HG03558 (cell line): Measurements from ENCODE around the gene RASSF1.

Experiments used
- ATAC-seq: cut with Tn5 transposase; IDR thresholded peaks from one replicate; pipeline ENCODE4 v1.9.1; 2021; ENCODE audit warnings: moderate number of reproducible peaks; ENCODE audit not compliant: unreplicated experiment; ENCODE audit errors: extremely low read depth

The RASSF1 gene

DNA sequence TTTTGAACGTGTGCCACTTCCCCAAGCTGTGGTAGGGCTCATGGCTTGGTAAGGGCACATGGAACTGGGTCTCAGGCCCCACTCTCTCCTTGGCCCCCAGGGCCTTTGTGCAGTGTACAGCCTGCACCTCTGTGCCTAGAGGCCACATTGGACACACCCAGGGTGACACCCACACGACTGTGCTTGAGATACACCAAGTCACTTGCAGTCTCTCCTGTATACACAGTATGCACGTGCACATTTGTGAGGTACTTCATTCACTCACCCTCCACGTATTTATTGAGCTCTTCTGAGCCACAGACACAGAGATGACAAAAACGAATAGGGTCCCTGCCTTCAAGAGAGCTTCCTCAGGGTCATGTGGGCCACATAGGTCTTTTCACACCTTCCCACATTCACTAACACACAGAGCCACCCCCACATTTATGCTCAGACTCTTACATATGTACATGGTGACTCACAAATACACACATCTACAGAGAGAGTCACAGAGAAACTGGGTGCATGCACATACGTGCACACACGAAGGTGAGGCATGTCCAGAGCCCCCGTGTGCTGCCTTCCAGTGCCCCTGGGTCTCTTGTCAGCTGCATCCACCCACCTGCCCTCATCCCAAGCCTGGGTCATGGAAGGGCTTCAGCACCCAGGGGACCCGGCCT lies 28.5 kb upstream of the RASSF1 start:
- ATAC-seq: no peak

DNA sequence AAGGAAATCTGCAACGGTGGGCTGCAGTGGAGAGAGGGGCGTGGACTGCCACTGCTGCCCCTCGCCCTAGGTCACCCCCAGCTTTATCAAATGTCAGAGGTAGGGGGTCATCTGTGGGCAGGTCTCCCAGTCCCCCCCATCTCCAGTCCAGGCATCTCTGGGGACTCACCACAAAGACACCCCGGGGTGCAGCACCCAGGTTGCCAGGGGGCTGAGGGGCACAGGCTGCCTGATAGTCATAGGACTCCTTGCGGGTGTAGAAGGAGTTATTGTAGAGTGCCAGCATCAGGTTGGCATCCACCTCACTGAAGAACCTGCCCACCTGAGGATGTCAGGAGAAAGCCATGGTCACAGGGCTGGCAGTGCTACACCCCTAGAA lies 25.2 kb upstream of the RASSF1 start:
- no peak for ATAC-seq

DNA sequence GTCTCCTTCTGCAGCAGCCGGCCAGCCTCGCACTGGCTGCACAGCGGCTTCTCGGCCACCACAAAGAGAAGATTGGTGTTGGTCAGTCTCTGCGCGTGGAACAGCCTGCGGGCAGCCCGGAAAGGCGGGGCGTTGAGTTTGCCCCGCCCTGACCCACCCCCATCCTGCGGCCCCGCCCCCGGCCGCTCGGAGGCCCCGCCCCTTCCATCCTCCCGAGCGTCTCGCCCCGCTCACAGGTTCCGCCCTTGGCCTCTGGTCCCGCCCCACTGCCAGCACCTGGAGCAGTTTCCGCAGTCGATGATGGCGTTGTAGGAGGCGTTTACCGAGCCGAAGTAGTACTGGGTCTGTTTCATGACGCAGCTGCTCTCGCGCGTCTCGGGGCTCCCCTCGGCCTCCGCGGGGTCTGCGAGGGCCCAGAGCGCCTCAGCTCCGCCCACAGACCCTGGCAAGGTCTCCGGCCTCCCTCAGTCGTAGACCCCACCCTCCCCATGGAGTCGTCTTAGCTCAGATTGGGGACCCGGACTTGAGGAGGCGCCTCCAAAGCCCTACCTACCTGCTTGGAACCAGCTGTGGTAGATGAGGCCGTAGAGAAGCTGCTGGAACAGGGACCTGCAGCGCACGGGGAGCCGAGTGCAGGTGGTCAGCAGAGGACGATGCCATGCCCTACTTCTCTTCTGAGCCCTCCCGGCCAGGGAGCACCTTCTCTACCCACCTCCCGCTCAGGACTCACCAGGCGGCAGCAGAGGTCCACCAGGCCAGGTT lies 24.6 kb upstream of the RASSF1 start:
- ATAC-seq: peak; percentile 54

DNA sequence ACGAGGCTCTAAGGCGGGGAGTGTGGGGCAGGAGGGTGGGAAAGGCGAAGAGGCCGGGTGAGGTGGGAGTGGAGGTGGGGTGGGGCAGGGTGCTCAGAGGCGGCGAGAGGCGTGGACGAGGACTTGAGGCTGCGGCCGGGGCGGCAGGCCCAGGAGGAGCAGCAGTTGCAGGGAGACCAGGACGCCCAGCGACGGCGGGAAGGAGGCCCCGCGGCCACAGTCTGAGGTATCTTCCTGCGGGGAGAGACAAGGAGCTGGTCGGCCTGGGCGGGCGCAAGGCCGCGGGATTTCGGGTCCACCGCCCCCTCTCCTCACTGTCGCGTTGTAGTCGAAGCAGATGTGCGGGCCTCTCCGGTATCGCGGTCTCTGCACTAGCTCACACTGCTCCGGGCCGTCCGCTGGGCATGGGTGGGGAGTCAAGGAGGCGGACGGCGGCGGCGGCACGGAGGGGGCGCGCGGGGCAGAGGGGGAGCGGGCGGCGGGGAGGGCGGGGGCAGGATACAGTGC lies 24.0 kb upstream of the RASSF1 start:
- no peak for ATAC-seq

DNA sequence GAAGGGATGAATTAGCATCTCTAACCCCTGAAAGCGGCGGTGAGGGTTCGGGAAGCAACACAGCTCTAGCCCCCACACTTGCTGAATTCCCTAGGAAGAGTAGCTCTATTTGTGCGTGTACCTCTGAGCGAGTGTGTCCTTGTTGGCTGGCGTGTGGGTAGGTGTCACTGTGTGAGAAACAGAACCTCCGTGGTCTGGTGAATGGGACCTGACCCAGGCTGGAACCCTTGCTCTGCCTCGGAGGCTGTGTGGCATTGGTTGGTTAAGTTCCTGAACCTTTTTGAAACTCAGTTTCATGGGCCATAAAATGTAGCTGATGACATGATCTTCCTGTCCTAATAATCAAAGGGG lies 19.1 kb upstream of the RASSF1 start:
- no peak for ATAC-seq

DNA sequence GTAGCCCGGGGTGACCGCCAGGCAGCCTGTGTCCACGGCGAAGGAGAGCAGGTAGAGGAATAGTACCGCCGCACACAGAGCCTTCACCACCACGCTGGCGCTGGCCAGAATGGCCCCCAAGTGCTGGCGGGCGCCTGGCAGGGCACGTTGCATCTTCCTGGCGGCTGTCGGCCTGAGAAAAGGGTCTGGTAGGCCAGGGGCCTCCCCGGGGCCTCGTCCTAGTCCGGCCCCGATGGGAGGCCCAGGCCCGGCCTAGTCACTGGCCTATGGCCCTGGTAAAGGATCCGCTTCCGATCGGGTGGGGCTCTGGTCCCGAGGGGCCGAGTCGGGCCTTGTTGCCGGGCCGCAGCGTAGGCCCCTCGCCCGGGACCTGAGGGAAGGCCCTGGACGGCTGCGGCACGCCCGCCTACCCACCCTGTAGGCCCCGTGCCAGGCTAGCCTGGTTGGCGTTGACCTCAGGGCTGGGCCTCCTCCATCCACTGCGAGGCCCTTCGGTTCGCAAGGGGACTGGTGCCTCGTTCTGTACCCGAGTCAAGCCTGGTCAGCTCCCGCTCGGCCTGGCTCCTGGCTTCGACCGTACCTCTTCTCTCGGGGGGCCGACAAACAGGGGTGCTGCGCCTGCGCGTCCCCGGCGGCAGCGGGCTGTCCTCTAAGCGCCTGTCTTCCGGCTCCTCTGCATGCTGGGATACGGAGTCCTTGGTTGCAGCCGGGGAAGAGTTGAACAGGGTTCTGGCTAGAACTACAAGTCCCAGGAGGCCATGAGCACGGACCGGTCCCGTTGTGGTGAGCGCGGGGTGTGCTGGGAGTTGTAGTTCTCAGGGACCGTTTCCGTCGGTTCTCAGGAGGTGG lies 18.5 kb upstream of the RASSF1 start, which contains the start of gene TMEM115:
Gene TMEM115, minus strand, starts transcription at position 611 of the 849 bp plus-strand sequence. Its CDS starts 458 bp downstream, at position 153.
- peak; percentile 90 for ATAC-seq

DNA sequence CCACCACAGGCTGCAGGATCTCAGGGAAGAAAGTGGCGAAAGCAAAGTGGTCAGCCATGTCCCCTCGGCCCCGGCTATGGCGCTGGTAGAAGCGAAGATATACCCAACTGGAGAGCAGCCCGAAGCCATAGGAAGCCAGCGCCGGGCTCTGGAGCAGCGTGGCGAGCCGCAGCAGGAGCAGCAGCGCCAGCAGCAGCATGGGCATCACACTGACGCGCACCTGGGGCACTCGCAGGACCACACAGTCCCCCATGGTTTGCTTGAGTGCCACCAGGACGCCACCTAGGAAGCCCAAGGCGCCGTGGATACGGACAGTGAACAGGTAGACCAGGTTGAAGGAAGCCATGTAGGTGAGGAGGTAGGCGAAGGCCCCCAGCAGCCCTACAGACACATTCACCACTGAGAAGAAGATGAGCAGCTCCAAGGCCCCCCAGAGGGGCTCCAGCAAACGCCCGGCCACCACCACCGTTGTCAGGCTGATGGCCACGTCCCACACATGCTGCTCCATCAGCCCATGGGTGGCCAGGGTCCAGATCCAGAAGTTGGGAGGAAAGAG lies 17.8 kb upstream of the RASSF1 start:
- ATAC-seq: no peak

DNA sequence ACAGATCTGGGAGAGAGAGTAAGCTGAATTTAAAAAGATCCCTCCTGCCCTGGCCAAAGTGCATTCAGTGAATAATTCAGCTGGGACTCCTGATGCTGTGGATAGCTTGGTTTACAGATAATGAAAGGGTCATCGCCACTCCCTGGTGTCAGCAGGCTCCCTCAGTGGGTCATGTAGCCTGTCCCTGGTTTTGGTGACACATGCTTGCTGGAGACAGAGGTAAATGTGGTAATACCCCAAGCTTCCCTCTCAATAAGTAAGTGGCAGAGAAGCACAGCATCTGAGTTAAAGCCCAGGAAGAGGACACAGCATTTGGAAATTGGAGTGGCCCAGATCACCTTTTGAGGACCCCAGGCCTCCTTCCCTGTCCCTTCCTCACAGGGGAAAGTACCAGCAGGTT lies 16.8 kb upstream of the RASSF1 start:
- no peak for ATAC-seq

DNA sequence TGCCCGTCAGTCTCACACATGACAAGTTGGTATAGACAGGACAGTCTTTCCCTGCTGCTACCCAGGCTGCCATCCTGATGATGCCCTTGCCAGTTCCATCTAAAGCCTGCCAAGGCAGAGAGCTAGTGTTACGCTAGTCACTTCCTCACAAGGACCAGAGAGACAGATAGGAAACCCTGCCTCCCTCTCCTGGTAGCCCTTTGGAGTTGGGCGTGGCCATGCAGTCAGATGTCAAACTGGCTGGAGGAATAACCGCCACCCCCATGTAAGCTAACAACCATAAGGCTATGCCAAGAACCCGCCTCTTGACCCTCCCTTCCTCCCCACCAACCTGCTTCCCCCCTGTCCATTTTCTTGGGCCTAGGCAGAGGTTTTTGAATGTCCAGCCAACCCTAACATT lies 15.9 kb upstream of the RASSF1 start:
- ATAC-seq: no peak

DNA sequence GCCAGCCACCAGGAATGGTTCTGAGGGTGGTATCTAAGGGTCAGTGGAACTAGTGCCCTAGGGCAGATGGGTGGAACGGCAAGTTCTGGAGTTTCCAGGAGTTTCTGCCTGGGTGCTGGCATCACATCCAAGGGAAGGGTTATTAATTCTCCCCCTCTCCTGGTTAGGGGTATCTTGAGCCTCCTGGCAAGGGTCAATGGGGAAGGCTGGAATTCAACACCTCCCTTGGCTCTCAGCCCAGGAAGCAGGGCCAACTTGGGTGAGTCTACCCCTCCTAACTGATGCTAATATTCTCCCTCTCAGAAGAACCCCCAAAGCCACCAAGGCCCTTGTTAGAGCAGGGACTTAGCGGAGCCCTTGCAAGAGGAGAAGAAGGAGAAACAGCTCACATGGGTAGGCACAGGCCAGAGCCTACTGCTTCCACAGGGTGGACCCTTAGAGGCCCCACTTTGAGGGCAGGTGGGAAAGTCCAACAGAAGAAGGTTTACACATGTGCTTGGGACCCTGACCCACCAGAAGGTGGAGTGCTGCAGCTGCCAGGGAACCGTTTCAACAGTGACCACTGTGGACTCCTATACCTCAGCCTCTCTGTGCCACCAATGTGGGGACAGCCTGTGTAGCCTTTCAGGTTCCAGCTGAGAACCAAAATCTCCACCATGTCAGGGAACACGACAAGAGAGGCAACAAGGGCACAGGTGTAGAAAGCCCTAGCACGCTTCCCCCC lies 15.4 kb upstream of the RASSF1 start:
- no peak for ATAC-seq

DNA sequence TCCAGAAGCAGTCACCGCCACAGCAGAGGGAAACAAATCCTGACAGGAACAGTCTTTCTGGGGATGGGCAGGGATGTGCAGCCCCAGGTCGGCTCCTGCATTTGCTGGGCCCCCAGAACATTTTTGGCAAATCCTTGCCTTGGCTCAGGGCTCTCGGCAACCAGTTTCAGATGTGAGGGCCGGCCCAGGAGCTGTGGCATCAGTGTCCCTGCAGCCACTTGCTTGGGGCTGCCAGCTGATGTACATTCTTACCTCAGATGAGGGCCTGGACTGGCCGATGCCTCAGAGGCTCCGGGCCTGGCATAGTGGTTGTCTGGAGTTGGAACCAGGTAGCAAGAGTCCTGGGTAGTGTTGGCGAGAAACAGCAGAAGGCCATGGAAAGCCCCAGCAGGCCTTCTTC lies 14.2 kb upstream of the RASSF1 start:
- ATAC-seq: no peak

DNA sequence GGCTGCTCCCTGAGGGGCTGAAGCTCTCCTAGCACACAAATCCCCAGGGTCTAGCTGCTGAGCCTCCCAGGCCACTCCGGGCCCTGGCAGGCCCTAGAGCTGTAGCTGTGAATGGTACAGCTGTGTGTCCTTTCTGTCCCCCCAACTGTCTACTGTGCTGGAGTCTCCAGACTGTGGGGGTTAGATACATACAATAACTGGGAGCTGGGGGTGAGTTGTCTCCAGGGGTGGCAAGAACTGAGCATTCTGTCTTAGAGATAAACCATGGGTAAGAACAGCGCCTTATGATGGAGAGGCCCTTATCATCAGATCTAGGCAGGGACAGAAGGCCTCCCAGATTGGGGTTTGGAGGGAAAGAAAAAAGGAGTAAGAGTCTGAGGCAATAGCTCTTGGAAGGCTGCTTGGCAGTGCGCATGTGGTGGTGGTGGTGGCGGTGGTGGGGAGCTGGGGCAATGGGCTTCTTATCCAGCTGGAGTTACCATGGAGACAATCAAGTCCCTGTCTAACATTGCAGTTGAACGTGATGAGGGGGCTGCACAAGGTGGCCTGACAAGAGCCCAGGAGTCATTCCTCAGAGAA lies 13.6 kb upstream of the RASSF1 start:
- no peak for ATAC-seq

DNA sequence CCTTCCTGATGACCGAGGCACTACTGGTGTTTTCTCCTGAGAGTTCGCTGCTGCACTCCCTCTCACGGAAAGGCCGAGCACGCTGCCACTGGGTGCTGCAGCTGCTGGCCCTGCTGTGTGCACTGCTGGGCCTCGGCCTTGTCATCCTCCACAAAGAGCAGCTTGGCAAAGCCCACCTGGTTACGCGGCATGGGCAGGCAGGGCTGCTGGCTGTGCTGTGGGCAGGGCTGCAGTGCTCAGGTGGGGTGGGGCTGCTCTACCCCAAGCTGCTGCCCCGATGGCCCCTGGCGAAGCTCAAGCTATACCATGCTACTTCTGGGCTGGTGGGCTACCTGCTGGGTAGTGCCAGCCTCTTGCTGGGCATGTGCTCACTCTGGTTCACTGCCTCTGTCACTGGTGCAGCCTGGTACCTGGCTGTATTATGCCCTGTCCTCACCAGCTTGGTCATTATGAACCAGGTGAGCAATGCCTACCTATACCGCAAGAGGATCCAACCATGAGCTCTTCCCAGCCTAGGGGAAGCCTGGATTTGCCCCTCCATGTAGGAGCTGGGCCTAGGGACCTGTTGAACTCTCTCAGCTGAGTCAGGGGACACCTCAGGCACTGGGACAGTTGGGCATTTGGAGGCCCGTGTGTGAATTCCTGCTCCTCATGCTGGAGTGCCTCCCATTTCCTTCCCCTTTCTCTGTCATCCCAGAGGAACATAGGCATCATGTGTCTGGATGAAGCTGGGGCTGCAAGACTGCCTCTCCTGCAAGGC lies 12.8 kb upstream of the RASSF1 start:
- ATAC-seq: no peak

DNA sequence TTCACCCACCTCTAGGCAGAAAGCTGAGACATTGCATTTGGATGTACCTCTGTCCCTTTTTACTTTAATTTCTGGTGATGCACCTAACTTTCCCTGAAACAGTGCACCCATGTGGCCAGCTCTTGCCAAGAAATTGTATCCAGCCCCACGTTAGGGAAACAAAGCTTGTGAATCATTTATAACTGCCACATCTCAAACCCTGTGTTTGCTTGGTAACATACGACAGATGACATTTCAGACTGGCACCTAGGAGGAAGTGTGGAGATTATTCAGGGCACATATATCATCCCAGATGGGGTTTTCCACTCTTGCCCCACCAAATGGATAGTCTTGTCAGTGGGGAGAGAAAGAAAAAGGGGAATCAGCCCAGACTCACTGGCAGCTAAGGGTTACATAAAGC lies 12.1 kb upstream of the RASSF1 start:
- no peak for ATAC-seq

DNA sequence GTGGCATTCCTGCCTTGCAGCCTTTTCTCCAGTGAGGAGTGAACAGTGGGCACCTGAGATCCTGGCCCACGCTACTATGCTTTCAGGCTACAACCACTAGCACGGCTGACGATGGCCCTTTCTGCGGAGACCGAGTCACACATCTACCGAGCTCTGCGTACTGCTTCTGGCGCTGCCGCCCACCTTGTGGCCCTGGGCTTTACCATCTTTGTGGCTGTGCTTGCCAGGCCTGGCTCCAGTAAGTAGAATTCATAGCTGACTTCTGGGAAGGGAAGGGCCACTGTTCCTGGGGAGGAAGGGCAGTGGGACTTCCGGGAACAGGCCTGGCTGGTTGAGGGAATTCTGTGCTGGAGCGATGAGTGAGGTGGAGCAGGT lies 10.7 kb upstream of the RASSF1 start:
- ATAC-seq: no peak

DNA sequence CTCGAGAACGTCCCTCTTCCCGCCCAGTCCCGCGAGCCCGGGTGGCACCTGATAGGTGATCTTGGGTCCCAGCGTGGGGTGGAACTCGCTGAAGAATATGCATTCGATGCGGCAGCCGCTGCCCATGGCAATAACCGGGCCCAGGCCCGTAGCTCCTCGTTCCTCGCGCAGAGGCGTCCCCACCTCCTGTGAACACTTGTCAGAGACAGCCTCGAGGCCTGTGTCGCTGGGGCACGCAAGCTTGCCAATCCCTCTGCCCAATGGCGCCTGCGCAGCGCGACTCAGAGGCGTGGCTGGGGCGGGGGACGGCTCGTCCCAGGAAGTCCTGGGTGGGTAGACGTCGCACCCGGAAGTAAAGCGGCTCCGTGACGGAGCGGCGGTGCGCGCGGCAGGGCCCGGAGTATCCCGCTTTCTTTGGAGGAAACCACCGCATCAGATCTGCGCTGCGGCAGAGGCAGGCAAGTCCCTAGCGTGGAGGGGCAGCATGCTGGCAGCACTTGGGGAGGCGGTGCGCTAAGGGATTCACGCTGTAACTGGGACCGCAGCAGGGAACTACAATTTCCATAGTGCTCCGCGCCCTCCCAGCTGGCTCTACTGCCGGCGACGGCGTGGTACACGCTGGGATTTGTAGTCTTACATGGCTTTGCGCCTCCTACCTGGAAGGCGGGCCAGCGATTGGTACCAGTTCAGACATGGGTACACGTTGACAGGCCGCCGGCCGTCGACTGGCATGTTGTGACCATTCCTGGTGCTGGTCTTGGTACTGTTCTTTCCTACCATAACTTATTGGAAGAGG lies 10.1 kb upstream of the RASSF1 start, which contains the start of the genes CYB561D2 and NPRL2:
Gene CYB561D2, plus strand, starts transcription at position 336 of the 796 bp plus-strand sequence. CDS start 572 bp downstream, outside the sequence.
Gene NPRL2, minus strand, starts transcription at position 249 of the 796 bp plus-strand sequence. Its CDS starts 123 bp downstream, at position 126.
- ATAC-seq: peak; percentile 48

DNA sequence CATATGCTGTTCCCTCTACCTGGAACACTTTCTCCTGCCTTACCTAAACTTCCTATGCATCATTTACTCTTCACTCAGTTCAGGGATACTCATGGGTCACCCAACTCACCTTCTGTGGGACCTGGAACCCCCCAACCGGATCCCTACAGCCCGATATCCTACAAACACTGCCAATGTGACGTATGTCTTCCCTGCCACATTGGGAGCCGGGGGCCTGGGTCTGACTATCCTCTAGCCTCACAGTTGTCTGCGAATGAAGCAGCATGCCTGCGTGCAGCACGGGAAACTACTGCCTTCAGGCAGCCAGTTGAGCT lies 9.5 kb upstream of the RASSF1 start:
- no peak for ATAC-seq

DNA sequence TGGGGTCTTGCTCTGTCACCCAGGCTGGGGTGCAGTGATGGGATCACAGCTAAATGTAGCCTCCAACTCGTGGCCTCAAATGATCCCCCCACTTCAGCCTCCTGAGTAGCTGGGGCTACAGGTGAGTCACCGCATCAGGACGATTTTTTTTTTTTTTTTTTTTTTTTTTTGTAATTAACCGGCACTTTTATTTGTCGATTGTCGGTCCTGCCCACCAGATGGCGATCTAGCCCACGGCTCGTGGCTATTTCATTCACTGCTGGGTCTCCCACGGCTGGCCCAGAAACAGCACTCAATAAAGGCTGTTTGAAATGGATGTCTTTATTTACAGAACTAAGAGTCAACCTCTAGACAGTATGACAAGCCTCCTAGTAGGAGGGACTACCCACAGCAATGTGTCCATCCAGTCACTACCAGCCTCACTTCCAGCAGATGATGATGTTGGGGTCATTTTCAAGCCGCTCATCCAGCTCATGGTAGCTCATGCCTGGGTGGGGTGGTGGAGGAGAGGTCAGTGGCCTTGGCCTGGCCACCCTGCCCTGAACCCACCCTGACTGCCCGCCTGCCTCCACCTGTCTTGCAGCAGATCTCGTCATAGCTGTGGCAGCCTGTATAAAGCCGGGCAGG lies 6.7 kb upstream of the RASSF1 start:
- ATAC-seq: no peak
